GM19452 (cell line): ENCODE measurements around the gene LITAFD.
"Not testable (repeated sequence)": the region's sequence is repeated elsewhere in the genome, so short reads cannot be mapped to it uniquely, and the experiment has no call there.

Source experiments
- ATAC-seq: cut with Tn5 transposase; IDR thresholded peaks from one replicate; pipeline ENCODE4 v1.9.1; 2021; ENCODE audit not compliant: unreplicated experiment

LITAFD gene

GRCh38 chr16:8916541-8917225 is 34.5 kb downstream of the LITAFD start:
- ATAC-seq: no peak

DNA sequence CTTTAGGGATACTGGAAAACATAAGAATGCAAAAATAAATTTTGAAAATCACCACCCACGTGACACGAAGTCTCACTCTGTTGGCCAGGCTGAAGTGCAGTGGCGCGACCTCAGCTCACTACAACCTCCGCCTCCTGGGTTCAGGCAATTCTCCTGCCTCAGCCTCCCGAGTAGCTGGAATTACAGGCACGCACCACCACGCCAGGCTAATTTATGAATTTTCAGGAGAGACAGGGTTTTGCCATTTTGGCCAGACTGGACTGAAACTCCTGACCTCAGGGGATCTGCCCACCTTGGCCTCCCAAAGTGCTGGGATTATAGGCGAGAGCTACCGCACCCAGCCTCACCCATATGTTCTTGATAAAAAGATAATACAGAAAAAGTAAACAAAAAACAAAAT is 35.2 kb downstream of the LITAFD start:
- ATAC-seq: not testable (repeated sequence)

DNA sequence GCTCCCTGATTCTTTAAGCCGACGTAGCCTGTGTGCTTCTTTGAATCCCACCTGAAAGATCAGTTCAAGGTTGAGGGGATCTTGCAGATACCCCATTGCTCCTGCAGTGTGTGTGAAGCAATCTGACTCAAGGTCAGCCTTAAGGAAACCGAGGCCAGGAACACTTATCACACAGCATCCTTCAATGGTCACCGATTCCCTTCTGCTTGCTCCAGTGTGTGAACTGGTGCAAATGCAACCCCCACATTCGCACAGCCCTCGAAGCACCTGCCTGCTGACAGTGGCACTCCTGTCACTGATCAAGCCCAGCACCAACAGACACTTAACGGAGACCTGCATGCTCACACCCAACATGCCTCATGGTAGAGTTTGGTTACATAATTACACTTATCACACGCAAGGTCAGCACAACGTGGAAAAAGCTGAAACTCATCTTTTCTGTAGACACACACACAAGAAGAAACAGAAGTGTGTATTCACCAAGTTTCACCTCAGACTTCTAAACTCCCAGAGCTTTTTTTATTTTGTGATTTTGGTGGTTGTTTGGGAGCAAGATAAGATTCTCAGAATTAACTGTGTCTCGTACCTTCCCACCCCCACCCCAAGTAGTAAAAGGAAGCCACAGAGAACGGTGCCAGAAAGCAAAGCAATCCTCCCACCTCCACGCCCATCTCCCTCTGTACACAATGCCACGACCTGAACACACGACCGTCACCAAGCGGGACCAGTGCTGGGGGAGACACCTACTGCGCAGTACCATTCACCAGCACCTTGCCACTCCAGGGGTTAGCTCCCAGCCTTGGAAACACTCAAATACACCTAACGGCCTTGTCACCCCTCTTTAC is 37.2 kb downstream of the LITAFD start:
- no peak for ATAC-seq

DNA sequence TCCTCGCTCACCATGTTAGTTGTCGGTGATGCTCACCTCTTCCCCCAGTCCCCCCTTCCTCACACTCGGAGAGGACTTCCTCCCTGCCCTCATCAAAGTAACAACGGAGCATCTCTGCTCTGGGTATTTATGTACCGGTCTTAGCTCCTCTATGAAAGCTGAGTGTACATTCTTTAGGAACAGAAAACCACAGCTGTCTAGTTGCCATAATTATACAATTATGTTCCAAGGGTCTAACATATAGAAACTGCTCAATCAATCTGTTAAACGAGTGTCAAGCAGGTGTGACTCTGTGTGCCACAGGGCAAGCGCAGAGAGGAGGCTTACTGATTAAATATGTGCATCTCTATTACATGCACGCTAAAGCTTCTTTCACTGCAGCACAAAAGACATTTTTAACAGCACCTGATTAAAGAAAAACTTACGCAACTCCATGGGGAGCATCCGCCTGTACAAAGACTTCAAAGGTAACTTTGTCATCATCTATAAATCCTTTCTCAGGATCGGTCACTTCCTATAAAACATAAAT is 37.8 kb downstream of the LITAFD start:
- ATAC-seq: no peak

DNA sequence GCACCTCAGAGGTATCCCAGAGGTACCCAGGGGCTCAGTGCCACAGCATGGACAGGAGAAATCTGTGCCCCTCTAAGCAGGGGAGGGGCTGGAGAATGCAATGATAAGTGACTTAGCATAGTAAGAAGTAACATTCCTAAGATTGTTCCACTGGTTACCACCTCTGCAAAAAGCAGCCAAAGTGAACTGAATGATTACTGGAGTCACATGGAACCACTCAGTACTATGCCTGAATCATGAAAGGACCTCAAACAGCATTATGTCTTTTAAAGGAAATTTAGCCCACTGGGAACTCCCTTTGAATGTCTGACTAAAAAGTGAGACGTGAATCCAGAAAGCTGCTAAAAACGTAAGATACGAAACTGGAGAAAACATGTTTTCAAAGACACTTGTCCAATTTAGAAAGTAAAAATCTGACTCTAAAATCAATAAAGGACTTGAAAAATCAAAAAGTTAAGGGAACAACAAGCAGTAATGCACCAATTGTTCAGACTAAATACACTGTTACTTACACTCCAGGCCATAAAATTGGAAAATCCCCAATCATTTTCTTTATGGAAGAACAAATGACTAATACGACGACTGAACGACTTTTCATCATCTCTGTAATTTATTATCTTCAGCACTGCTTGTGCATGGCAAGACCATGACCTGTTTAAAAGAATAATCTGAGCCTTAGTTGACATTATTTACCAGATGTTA is 38.6 kb downstream of the LITAFD start:
- ATAC-seq: no peak

- ATAC-seq: no peak
These were observed 39.3 kb downstream of the LITAFD start for GRCh38 chr16:8921347-8921984.

DNA sequence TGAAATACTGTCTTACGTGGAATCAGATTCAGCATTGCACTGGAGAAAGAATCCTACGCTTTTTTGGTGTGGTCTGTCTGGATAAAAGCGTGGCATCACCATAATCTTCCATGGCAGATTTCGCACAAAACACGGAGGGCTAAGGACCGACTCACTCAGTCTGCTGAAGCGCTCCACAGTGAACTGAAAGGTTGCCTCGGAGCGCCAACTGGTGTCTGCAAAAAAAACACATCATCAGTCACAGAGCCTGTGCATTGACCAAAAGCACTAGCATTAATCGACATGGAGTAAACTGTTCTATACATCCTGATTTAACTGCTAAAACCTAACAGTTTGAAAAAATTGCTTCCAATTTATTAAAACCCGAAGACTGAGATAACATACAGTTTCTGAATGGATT is 41.0 kb downstream of the LITAFD start:
- ATAC-seq: no peak

DNA sequence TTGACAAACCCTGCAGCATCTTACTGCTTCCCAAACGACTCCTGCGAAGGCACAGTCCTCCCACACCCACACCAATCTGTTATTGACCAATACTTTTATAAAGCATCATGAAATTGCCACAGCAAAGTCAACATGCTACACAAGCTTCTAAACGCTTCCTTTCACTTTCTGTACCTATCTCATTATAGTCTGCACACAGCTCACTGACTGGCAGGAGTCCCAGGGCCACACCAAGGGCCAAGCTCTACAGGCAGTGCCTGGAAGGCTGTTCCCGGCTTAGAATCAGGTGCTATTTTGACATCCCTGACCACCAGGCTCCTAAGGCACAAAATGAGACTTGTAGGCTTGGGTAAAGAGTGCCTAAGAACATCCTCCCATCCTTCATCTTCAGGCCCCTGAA is 42.1 kb downstream of the LITAFD start:
- ATAC-seq: no peak

DNA sequence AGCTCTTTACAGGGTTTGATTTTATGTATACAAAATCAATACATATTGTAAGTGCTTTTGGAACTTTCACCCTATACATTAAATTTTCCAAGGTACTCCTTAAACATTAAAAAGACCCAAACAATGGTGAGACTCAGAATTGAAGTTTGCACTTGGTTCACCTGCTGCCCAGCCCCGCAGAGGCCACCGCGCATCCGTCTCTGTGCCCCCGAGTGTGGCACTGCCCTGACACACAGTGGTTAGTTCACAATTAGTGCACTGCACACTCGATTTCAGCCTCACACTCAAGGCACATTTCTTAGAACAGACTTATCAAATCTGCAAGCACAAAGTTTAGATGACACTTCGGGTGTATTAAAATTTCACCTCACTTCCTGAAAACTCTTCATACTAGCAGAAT is 43.3 kb downstream of the LITAFD start:
- no peak for ATAC-seq

- no peak for ATAC-seq
These were observed 44.7 kb downstream of the LITAFD start for GRCh38 chr16:8926827-8927226.

GRCh38 chr16:8928467-8928957 is 46.4 kb downstream of the LITAFD start:
- ATAC-seq: no peak

- ATAC-seq: no peak
These were observed 47.1 kb downstream of the LITAFD start for GRCh38 chr16:8929086-8929748.

GRCh38 chr16:8931859-8932258 is 49.7 kb downstream of the LITAFD start:
- no peak for ATAC-seq

DNA sequence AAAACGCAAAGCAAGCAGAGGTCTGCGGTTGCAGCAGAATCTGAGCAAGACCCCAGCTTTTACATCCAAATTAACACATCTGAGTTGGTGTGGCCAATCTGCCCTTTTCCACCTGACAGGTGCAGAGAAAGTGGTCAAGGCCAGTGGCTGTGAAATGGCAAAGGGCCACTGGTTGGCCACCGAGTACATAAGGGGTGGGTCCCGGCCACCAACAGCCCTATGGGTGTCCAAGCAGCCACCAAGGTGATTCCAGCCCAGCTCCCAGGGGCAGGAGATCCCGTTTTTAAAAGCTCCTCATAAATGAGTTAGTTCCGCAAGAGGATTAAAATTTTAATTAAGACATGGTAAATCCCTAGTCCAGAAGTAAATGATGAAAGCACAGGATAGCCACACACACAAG is 52.5 kb downstream of the LITAFD start:
- ATAC-seq: no peak
